IPS-20b (cell line): ENCODE measurements around the gene KRTAP5-6.
"Not testable (repeated sequence)": the region's sequence is repeated elsewhere in the genome, so short reads cannot be mapped to it uniquely, and the experiment has no call there.

Experiments
- H3K27ac ChIP-seq: one replicate; pipeline ENCODE4 v1.5.1; 2013; ENCODE audit warnings: low read length
- H3K27me3 ChIP-seq: 2 replicates; pipeline ENCODE4 v1.6.1; 2013; ENCODE audit warnings: mild to moderate bottlenecking, low read length, inconsistent platforms; ENCODE audit not compliant: insufficient read depth
- H3K36me3 ChIP-seq: 2 replicates; pipeline ENCODE4 v1.6.1; 2013; ENCODE audit warnings: low read depth, mild to moderate bottlenecking, inconsistent platforms, low read length, moderate library complexity; ENCODE audit not compliant: insufficient read depth
- H3K4me1 ChIP-seq: 2 replicates; pipeline ENCODE4 v1.6.1; 2013; ENCODE audit warnings: mild to moderate bottlenecking, control low read depth, inconsistent platforms, low read length, moderate library complexity; ENCODE audit not compliant: insufficient read depth
- H3K4me3 ChIP-seq: 2 replicates; pipeline ENCODE4 v1.5.1; 2013; ENCODE audit warnings: mild to moderate bottlenecking, low read length, inconsistent platforms
- H3K9ac ChIP-seq: 2 replicates; pipeline ENCODE4 v1.6.1; 2013; ENCODE audit warnings: low read depth, mild to moderate bottlenecking, inconsistent platforms, low read length, moderate library complexity
- H3K9me3 ChIP-seq: 2 replicates; pipeline ENCODE4 v1.6.1; 2013; ENCODE audit warnings: mild to moderate bottlenecking, low read depth, low read length, inconsistent platforms; ENCODE audit not compliant: insufficient read depth

KRTAP5-6 gene

DNA sequence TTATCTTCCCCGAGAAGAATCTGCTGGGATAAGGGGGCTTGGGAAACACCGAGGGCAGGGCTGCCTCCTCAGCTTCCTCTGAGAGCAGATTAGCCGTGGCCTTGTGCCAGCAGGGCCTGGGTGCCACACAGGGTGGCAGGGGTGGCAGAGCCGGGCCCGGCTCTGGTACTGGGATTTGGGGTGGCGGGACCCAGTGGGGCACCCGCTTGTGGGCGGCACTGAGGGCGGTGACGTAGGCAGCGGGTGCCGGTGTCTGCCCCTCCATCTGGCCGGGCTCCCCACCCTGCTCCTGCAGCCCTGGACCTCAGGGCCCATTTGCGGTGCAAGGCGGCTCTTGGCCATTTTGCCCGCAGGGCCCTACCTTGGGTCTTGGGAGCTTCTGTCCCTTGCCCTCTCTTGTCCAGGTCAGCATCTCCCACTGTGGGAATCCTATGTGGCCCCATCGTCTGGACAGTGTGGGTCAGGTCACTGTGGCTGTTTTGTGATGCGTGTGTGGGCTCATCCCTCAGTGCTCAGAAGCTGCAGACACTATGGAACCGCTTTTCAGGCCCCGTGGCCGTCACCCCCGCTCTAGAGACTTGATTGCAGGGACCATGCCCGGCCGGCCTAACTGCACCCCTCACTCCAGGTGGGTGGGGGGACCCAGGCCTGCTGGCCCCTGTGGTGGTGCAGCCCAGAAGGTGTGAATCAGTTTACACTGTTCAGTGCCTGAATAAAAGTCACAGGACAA, 29.7 kb upstream of the KRTAP5-6 start:
- no peak overlapping the region for H3K4me3 ChIP-seq
- H3K9me3 ChIP-seq: no peaks in the 10 kb centered on the region
- H3K36me3 ChIP-seq: no peaks in the 10 kb centered on the region
- no peaks in the 10 kb centered on the region for H3K4me1 ChIP-seq
- H3K9ac ChIP-seq: no peak overlapping the region
- no peak overlapping the region for H3K27ac ChIP-seq
- H3K27me3 ChIP-seq: peaks cover 13% of the 10 kb centered on the region; the same call in 1 of the 2 replicates

DNA sequence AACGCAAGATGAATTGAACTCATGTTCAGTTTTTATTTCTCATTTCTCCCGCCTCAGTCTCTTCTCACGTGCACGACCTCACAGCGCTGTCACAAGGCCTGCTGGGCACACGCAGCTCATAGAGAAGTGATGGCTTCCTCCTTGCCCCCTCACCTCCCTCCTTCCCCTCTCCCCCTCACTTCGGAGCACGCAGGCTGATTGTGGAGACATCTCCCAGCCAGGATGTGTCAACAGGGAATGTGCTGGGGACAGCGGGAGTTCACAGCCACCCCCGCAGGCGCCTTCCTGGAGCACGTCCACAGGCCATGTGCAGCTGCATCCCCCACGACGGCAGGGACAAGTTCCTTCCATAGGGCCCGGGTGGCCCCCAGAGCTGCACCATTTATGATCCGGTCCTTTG, 29.1 kb upstream of the KRTAP5-6 start:
- Histone ChIP-seq H3K27ac (no peak overlapping the region), H3K9ac (no peak overlapping the region), H3K27me3 (peaks cover 18% of the 10 kb centered on the region; the same call in 1 of the 2 replicates), H3K4me1 (no peaks in the 10 kb centered on the region), H3K4me3 (no peak overlapping the region), H3K9me3 (no peaks in the 10 kb centered on the region), H3K36me3 (no peaks in the 10 kb centered on the region)

DNA sequence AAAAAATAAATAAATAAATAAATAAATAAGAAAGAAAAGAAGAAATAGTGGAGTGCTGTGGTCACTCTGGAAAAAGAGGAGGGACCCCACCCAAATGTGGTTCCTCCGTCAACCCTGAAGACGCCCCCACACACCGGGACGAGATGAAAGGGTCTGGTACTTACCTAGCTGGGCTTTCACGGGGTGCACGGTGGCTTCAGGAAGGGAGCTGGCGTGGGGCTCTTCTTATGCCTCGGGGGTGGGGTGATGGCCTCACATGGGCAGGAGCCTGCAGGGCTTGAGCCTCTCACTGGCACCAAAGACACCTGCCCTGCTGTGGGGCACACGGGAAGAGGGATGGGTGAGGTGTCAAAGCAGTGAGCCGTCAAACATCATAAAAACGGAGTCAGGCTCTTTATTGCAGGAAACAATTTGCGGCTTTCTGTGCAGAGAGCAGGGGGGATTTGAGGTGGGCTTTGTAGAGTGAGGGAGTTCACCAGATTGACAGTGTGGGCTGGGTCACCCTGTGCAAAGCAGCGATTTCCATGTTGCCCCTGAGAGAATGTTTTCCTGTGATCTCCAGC, 28.0 kb upstream of the KRTAP5-6 start:
- Histone ChIP-seq H3K9ac (no peak overlapping the region), H3K4me3 (no peak overlapping the region), H3K4me1 (no peaks in the 10 kb centered on the region), H3K27me3 (peaks cover 18% of the 10 kb centered on the region; the same call in 1 of the 2 replicates), H3K9me3 (no peaks in the 10 kb centered on the region), H3K36me3 (no peaks in the 10 kb centered on the region), H3K27ac (no peak overlapping the region)

DNA sequence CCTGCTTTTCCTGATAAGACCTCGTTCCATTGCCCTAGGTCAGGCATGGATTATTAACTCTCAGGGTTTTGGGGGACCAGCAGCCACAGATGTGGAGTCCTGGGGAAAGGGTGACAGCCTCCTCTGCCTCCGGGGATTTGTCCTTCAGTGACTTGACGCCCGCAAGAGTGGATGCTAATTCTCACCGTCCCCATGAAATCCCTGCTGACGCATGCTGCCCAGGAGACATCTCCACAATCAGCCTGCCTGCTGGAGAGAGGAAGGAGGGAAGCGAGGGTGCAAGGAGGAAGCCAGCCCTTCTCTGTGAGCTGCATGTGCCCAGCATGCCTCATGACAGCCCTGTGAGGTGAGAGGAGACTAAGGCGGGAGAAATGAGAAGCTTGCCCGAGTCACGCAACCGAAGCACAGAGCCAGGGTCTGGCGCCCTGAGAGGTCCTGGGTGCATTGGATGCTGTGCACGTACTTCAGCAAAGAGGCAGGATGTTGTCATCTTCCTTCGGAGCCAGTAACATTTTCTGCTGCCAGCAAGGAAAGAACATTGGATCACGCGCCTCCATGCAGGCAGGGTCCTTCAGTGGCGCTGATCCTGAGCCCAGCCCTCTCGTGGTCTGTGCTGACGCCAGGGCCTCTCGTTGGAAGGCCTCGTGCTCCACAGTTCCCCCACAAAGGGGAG, 27.3 kb upstream of the KRTAP5-6 start:
- Histone ChIP-seq H3K4me3 (no peak overlapping the region), H3K36me3 (no peaks in the 10 kb centered on the region), H3K27me3 (peaks cover 25% of the 10 kb centered on the region; the same call in 1 of the 2 replicates)

DNA sequence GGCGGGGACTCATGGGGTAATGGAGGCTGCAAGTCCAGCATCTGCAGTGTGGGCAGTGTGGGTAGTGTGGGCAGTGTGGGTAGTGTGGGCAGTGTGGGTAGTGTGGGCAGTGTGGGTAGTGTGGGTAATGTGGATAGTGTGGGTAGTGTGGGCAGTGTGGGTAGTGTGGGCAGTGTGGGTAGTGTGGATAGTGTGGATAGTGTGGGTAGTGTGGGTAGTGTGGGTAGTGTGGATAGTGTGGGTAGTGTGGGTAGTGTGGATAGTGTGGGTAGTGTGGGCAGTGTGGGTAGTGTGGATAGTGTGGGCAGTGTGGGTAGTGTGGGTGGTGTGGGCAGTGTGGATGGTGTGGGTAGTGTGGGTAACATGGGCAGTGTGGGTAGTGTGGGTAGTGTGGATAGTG, 26.5 kb upstream of the KRTAP5-6 start:
- H3K4me1 ChIP-seq, H3K9ac ChIP-seq, H3K4me3 ChIP-seq, H3K9me3 ChIP-seq, H3K27ac ChIP-seq, H3K36me3 ChIP-seq: not testable (repeated sequence)
- peaks cover 25% of the 10 kb centered on the region; the same call in 1 of the 2 replicates for H3K27me3 ChIP-seq

More for the DNA sequence above, 27.3 kb upstream of the KRTAP5-6 start:
- no peak overlapping the region for H3K9ac ChIP-seq
- H3K4me1 ChIP-seq: no peaks in the 10 kb centered on the region
- no peak overlapping the region for H3K27ac ChIP-seq
- H3K9me3 ChIP-seq: no peaks in the 10 kb centered on the region

DNA sequence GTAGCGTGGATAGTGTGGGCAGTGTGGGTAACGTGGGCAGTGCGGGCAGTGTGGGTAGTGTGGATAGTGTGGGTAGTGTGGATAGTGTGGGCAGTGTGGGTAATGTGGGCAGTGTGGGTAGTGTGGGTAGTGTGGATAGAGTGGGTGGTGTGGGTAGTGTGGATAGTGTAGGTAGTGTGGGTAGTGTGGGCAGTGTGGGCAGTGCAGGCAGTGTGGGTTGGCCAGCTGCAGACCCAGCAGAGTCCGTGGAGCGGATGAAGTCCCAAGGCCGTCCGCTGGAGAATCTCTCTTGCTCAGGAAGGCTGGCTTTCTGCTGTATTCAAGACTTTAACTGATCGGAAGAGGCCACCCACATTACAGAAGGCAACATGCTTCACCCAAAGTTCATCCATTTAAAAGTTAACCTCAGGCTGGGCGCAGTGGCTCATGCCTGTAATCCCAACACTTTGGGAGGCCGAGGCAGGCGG, 26.1 kb upstream of the KRTAP5-6 start:
- H3K9ac ChIP-seq: no peak overlapping the region
- peaks cover 25% of the 10 kb centered on the region; the same call in 1 of the 2 replicates for H3K27me3 ChIP-seq
- no peak overlapping the region for H3K27ac ChIP-seq
- H3K9me3 ChIP-seq: no peaks in the 10 kb centered on the region
- no peak overlapping the region for H3K4me3 ChIP-seq
- no peaks in the 10 kb centered on the region for H3K36me3 ChIP-seq
- no peaks in the 10 kb centered on the region for H3K4me1 ChIP-seq

DNA sequence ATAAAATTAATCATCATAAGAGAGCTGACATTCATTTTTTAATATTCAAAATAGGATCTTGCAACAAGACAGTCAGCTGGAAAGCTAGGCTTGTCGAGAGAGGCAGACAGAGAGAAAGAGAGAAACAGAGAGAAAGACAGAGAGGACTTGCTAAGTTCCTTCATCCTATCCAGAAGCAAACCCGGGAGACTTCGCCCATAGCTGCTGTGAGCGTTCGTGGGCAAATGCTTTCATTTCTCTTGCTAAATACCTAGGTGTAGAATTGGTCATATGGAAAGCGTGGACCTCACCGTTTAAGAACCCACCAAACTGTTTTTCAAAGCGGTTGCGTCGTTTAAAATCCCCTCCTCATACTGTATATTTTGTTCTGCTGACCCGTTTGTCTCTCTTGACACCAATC, 25.3 kb upstream of the KRTAP5-6 start:
- Histone ChIP-seq H3K36me3 (no peaks in the 10 kb centered on the region), H3K27me3 (peaks cover 25% of the 10 kb centered on the region; the same call in 1 of the 2 replicates), H3K27ac (no peak overlapping the region)

DNA sequence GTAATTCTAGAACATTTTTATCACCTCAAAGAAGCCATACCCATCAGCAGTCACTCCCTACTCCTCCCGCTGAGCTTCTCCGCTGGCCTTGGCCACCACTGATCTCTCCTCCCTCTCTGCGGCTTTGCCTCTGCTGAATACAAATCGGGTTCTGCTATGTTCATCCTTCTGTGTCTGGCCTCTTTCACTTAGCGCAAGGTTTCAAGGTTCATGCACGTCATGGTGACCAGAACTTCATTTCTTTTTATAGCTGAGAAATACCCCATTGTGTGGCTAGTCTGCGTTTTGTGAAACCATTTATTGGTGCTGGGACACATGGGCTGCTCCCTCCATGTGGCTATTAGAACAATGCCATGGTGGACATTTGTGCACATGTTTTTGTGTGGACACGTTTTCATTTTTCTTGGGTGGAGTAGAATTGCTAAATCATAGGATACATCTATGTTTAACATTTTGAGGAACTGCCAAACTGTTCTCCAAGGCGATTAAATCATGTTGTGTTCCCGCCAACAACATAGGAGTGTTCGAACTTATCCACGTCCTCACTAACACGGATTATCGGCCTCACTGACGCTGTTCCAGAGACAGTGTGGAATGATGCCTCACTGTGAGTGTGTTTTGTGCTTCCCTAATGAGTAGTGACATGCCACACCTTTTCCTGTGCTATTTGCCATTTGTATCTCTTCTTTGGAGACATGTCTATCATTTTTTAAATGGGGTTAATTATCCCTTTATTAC, 24.2 kb upstream of the KRTAP5-6 start:
- Histone ChIP-seq H3K27ac (no peak overlapping the region), H3K27me3 (peaks cover 25% of the 10 kb centered on the region; the same call in 1 of the 2 replicates), H3K36me3 (no peaks in the 10 kb centered on the region), H3K4me1 (no peaks in the 10 kb centered on the region), H3K9ac (no peak overlapping the region), H3K9me3 (no peaks in the 10 kb centered on the region), H3K4me3 (no peak overlapping the region)

More for the DNA sequence above, 25.3 kb upstream of the KRTAP5-6 start:
- H3K9me3 ChIP-seq: no peaks in the 10 kb centered on the region
- no peak overlapping the region for H3K4me3 ChIP-seq
- no peaks in the 10 kb centered on the region for H3K4me1 ChIP-seq
- no peak overlapping the region for H3K9ac ChIP-seq

DNA sequence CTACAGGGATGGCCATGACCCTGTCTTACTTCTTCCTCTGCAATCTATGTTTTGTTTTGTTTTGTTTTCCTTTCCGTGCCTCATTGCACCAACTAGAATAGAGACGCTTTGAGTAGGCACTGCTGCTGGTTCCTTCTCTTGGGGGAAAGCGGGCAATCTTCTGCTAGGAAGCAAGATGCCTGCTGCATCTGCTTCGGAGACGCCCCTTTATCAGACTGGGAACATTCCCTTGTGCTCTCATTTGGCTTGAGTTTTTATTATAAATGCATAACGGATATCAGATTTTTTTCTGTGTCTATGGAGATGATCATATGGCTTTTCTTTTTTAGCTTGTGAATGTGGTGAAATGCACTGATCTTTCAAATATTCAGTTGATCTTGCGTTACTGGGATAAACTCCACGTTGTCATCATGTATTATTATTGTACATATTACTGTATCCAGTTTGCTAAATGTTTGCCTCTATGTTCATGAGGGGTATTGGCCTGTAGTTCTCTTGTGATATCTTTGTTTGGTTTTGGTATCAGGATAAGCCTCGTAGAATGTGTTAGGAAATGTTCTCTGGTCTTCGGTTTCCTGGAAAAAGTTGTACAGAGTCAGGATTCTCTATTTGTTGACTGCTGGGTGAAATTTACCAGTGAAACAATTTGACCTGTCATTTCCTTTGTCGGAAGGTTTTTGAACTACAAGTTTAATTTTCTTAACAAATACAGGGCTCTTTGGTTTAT, 23.4 kb upstream of the KRTAP5-6 start:
- Histone ChIP-seq H3K27ac (no peak overlapping the region), H3K9me3 (no peaks in the 10 kb centered on the region), H3K4me1 (no peaks in the 10 kb centered on the region), H3K4me3 (no peak overlapping the region), H3K36me3 (no peaks in the 10 kb centered on the region), H3K9ac (no peak overlapping the region), H3K27me3 (peaks cover 25% of the 10 kb centered on the region; the same call in 1 of the 2 replicates)

DNA sequence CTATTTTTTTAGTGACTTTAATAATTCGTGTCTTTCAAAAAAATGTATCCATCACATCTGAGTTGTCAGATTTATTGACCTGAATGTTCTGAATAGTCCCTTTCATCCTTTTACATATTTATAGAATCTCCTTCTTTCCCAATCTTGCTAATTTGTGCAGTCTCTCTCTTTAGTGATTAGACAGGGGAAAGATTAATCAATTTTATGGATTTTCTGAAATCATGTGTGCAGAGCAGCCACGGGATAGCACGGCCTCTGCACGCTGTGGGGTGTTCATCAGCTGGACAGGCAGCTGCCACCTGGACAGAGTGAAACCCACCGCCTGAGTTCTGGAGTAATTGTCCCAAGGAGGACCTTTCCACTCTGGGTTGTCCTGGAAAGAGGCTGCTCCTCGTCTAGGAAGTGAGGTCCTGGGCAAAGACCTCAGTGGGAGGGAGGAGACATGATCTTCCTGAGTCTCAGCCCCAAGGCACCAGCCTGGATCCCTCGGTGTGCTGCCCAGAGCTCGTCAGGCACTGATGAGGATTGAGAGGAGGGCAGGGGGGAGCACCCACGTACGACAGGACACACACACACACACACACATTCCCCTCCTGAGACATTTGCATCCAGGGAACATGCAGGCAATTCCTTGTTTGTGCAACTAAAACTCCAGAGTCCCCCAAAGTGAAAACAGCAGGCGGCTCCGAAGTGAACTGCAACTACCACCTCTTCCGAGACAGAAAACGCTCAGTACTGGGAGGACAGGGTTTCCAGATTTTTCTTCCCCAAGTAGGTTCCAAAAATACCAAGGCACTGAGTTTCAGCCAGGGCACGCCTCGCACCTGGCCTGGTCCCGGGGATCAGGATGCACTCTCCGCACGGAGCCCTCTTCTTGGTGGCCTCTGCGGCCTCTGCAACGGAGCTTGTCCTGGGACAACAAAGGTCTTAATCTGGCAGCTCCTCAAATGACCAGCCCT, 22.5 kb upstream of the KRTAP5-6 start:
- Histone ChIP-seq H3K9ac (no peak overlapping the region), H3K27ac (no peak overlapping the region), H3K4me3 (no peak overlapping the region), H3K27me3 (peaks cover 21% of the 10 kb centered on the region; the same call in 1 of the 2 replicates), H3K4me1 (no peaks in the 10 kb centered on the region), H3K9me3 (no peaks in the 10 kb centered on the region), H3K36me3 (no peaks in the 10 kb centered on the region)
